B cell (primary cell): ENCODE data around the gene ABTB2. TPM values are rescaled to one million over a fixed set of nuclear protein-coding genes. Genes with fewer than 3 reads are reported as not detected.

ENCODE experiments used
- ATAC-seq: fragments of 200-7000 bp; cut with Tn5 transposase; one replicate; pipeline ENCODE4 v1.10.0; 2021; ENCODE audit warnings: low read depth, mild to moderate bottlenecking, moderate number of reproducible peaks, moderate library complexity
- CTCF ChIA-PET: fragments of 350-600 bp; sonication (Branson Sonifier 250); formaldehyde crosslinking; loops from one replicate; lab custom pipeline; 2021; ENCODE audit warnings: antibody characterized with exemption, inconsistent platforms; lab: Charles Lee
- POLR2A ChIA-PET: fragments of 350-600 bp; sonication (Branson Sonifier 250); formaldehyde crosslinking; loops from one replicate; lab custom pipeline; 2021; ENCODE audit warnings: antibody characterized with exemption; lab: Charles Lee
- DNase-seq: peaks from one replicate; pipeline ENCODE4 v3.0.0; 2013
- H2AFZ ChIP-seq: 2 replicates; pipeline ENCODE4 v1.6.1; 2012; ENCODE audit warnings: mild to moderate bottlenecking, low read depth, low read length; ENCODE audit not compliant: insufficient read depth, poor library complexity, severe bottlenecking
- H3K27ac ChIP-seq, 2 donors: 1 replicate in 1 of 2; 2 replicates in 1 of 2; pipeline ENCODE4 v1.5.1; 2012 to 2013; ENCODE audit warnings: low read length in 2 of 2, mild to moderate bottlenecking in 2 of 2, moderate library complexity in 1 of 2
- H3K27me3 ChIP-seq, 4 experiments: fragments of 200-600 bp in 1 of 4; sonication (generic) in 1 of 4; replicated peaks in 1 of 4; 1 replicate in 2 of 4; 2 replicates in 2 of 4; pipeline versions ENCODE4 v1.6.1 to v1.7.0; 2013 to 2016; ENCODE audit warnings: low read length in 3 of 4, mild to moderate bottlenecking in 2 of 4, mixed read lengths in 1 of 4, moderate library complexity in 1 of 4; ENCODE audit not compliant: insufficient read depth in 4 of 4, control insufficient read depth in 3 of 4; ENCODE audit errors: control extremely low read depth in 1 of 4
- H3K36me3 ChIP-seq, 2 experiments: replicated peaks in 1 of 2; 1 replicate in 1 of 2; 2 replicates in 1 of 2; pipeline versions ENCODE4 v1.6.1 to v1.7.1; 2013; ENCODE audit warnings: low read length in 1 of 2; ENCODE audit not compliant: insufficient read depth in 2 of 2, control insufficient read depth in 1 of 2; ENCODE audit errors: control extremely low read depth in 1 of 2, extremely low read depth in 1 of 2
- H3K4me1 ChIP-seq, 2 donors: fragments of 200-600 bp in 1 of 2; sonication (generic) in 1 of 2; 1 replicate in 1 of 2; 2 replicates in 1 of 2; pipeline versions ENCODE4 v1.5.1 to v1.6.1; 2013 to 2017; ENCODE audit warnings: low read length in 2 of 2; ENCODE audit not compliant: control insufficient read depth in 2 of 2, insufficient read depth in 2 of 2
- H3K4me2 ChIP-seq: replicated peaks from 2 replicates; pipeline ENCODE3; 2012; ENCODE audit warnings: mild to moderate bottlenecking, low read depth, low read length; ENCODE audit not compliant: poor library complexity, severe bottlenecking
- H3K4me3 ChIP-seq, 5 experiments: fragments of 200-600 bp in 1 of 5; sonication (generic) in 1 of 5; 1 replicate in 3 of 5; 2 replicates in 2 of 5; pipeline versions ENCODE4 v1.5.1 to v1.7.0; 2011 to 2016; ENCODE audit warnings: low read length in 4 of 5, mild to moderate bottlenecking in 4 of 5, low read depth in 2 of 5, control low read depth in 1 of 5, moderate library complexity in 1 of 5; ENCODE audit not compliant: insufficient read depth in 1 of 5; ENCODE audit errors: control extremely low read depth in 1 of 5, extremely low read depth in 1 of 5
- H3K79me2 ChIP-seq: fragments of 200-600 bp; sonication (generic); one replicate; pipeline ENCODE4 v1.6.0; 2016; ENCODE audit warnings: low read length; ENCODE audit not compliant: control insufficient read depth, insufficient read depth
- H3K9ac ChIP-seq: fragments of 200-600 bp; sonication (generic); 2 replicates; pipeline ENCODE4 v1.6.1; 2017; ENCODE audit warnings: mild to moderate bottlenecking, low read length, moderate library complexity
- H3K9me3 ChIP-seq, 3 donors: one replicate each; pipeline versions ENCODE4 v1.6.1 to v1.7.1; 2013; ENCODE audit warnings: low read length in 2 of 3; ENCODE audit not compliant: control insufficient read depth in 2 of 3, insufficient read depth in 1 of 3; ENCODE audit errors: control extremely low read depth in 1 of 3
- H4K20me1 ChIP-seq: 2 replicates; pipeline ENCODE4 v1.6.0; 2012; ENCODE audit warnings: mild to moderate bottlenecking, low read length; ENCODE audit not compliant: insufficient read depth, control insufficient read depth, poor library complexity, severe bottlenecking
- H3K27ac Mint-ChIP-seq: one replicate; pipeline ENCODE4 v1.8.0; 2021; ENCODE audit warnings: mixed read lengths
- H3K27me3 Mint-ChIP-seq: one replicate; pipeline ENCODE4 v1.8.0; 2021; ENCODE audit warnings: mixed read lengths
- H3K4me1 Mint-ChIP-seq: one replicate; pipeline ENCODE4 v1.8.0; 2021; ENCODE audit warnings: mixed read lengths
- H3K4me3 Mint-ChIP-seq: one replicate; pipeline ENCODE4 v1.8.0; 2021; ENCODE audit warnings: mixed read lengths
- H3K9me3 Mint-ChIP-seq: one replicate; pipeline ENCODE4 v1.8.0; 2022; ENCODE audit warnings: mixed read lengths; ENCODE audit not compliant: insufficient read depth
- EZH2 ChIP-seq: IDR thresholded peaks from 2 replicates; pipeline ENCODE4 v1.6.1; 2012; ENCODE audit warnings: borderline replicate concordance, low read depth, mild to moderate bottlenecking, moderate library complexity, low read length; ENCODE audit not compliant: insufficient read depth, poor library complexity, severe bottlenecking
- WGBS: methylation state at CpG from one replicate; pipeline ENCODE4 v1.1.5; 2013; ENCODE audit warnings: missing lambda C conversion rate; ENCODE audit not compliant: insufficient coverage; 5-methylcytosine and 5-hydroxymethylcytosine counted together
- intact Hi-C: fragments of 100-400 bp; cut with micrococcal nuclease; formaldehyde crosslinking; loops from one replicate; pipeline ENCODE4 v1.10.0; 2022
- polyA plus RNA-seq: library from polyadenylated mRNA; depleted of rRNA; stranded (reverse); fragments of >200 nt; gene quantifications from 2 replicates; pipeline ENCODE4 v1.2.3, GENCODE V29; 2012
- total RNA-seq, 2 donors: library from RNA; stranded (reverse); fragments of 120-200 nt in 1 of 2; gene quantifications; 1 replicate in 1 of 2; 2 replicates in 1 of 2; pipeline versions ENCODE4 v1.2.3 to v1.2.4, GENCODE V29; 2013 to 2022
- TF ChIP-seq, protein P1 (sequence below): fragments of 200-600 bp; IDR thresholded peaks from one replicate; pipeline ENCODE4 v1.8.0; 2022; ENCODE audit warnings: antibody characterized with exemption, mild to moderate bottlenecking

The ABTB2 gene
- total and polyA plus RNA-seq, 2 donors (not counting 1 experiment from before 2014, with no cell fraction given) = 0.30 to 5.9 TPM

DNA sequence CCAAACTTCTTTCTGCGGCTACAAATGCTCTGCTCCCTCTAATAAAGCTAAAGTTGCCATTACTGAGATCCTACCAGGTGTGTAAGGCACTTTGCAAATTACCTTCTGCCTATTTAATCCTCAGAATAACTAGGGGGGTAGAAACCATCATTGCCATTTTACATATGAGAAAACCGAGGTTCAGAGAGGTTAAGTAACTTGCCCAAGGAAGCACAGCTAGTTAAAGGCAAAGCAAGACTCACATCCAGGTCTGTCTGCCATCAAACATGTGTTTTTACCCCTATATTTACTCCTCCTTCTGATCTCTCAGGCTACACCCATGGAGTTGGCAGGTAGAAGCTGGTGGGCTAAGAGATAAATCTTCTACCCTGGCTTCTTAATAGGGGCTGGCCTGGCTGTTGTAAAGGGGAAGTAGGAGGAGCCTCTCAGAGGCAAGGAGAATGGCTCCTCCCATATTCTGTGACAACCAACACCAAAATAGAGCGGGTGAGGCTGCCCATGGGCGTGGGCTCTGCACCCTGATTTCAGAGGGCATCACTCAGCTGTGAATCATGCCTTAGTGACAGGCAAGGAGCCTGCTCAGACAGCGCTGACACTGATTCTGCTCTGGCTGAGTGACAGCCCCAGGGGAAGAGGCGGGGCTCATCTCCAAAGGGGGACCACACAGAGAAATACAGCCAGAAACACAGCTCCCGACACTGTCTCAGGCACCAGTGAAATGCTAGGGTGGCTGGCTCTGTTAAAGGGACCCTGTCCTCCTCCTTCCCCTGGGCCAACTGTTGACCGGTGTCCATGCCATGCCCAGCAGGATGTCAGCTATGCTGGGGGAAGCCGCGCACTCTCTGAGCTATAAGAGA lies 106.8 kb downstream of the ABTB2 start:
- peak overlapping the region in 4 of 5 experiments; percentile 13 to 59 (median 46) for H3K4me3 ChIP-seq
- peak overlapping the region; percentile 88 for H2AFZ ChIP-seq
- peak overlapping the region; percentile 87 for H3K4me2 ChIP-seq
- Mint-ChIP-seq H3K27ac (peak overlapping the region; percentile 72), H3K27me3 (no peaks in the 10 kb centered on the region), H3K4me1 (peaks cover 36% of the 10 kb centered on the region), H3K4me3 (peak overlapping the region; percentile 47), H3K9me3 (no peaks in the 10 kb centered on the region)
- DNase-seq (peak; percentile 93), ATAC-seq (peak; percentile 99)
- H3K27ac ChIP-seq = peak overlapping the region; percentile 67 to 76
- TF ChIP-seq, protein P1, sequence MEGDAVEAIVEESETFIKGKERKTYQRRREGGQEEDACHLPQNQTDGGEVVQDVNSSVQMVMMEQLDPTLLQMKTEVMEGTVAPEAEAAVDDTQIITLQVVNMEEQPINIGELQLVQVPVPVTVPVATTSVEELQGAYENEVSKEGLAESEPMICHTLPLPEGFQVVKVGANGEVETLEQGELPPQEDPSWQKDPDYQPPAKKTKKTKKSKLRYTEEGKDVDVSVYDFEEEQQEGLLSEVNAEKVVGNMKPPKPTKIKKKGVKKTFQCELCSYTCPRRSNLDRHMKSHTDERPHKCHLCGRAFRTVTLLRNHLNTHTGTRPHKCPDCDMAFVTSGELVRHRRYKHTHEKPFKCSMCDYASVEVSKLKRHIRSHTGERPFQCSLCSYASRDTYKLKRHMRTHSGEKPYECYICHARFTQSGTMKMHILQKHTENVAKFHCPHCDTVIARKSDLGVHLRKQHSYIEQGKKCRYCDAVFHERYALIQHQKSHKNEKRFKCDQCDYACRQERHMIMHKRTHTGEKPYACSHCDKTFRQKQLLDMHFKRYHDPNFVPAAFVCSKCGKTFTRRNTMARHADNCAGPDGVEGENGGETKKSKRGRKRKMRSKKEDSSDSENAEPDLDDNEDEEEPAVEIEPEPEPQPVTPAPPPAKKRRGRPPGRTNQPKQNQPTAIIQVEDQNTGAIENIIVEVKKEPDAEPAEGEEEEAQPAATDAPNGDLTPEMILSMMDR = no peak
- TF ChIP-seq EZH2 = no peak
- no peaks in the 10 kb centered on the region for H3K79me2 ChIP-seq
- H4K20me1 ChIP-seq = no peaks in the 10 kb centered on the region
- intact Hi-C loops = loop anchor here (1.0 to 2.0 kb wide), 6 partner anchors 17 to 200 kb away; partner anchors contain the start of genes ABTB2, CAPRIN1, CAT and NAT10
- H3K9ac ChIP-seq = peak overlapping the region; percentile 56
- ChIA-PET POLR2A (no interaction called here), CTCF (interaction anchor here (0.9 to 2.8 kb wide), 5 partner anchors 8 to 111 kb away, joined by 3 to 10 read pairs (median 6); partner anchors contain the start of gene ABTB2)
- no peaks in the 10 kb centered on the region for H3K27me3 ChIP-seq
- H3K36me3 ChIP-seq = no peaks in the 10 kb centered on the region
- no peaks in the 10 kb centered on the region for H3K9me3 ChIP-seq
- 0% methylated on average over 4 of the region's 10 CpGs for WGBS
- peaks cover 19 to 26% of the 10 kb centered on the region in 2 donors for H3K4me1 ChIP-seq

DNA sequence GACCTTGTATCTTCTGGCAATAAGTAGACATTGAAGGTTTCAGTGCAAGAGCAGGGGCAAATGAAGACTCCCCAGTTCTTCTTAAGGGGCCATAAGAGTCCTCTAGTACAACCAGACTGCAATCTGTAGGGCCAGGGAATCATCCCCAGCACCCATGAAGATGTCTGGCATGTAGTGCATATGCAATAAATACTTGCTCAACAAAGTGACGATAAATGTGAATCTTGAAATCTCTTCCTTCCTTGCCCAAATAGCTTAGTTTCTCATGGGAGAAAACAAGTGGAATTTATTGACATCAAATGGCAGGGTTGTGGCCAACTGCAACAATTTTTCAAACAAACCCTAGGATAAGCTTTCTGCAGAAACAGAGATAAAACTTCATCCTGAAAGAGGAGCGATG lies 107.6 kb downstream of the ABTB2 start:
- ChIA-PET POLR2A (no interaction called here), CTCF (interaction anchor here (2.1 to 2.8 kb wide), 3 partner anchors 16 to 111 kb away, joined by 6 to 10 read pairs (median 9); no protein-coding TSS in a partner anchor)
- H3K9me3 Mint-ChIP-seq = no peaks in the 10 kb centered on the region
- Histone ChIP-seq H3K4me3 (no peak overlapping the region), H3K27ac (peak overlapping the region in 1 of 2 donors; percentile 76), H2AFZ (peak overlapping the region; percentile 47), H3K79me2 (no peaks in the 10 kb centered on the region), H3K4me2 (no peak overlapping the region), H3K9me3 (no peaks in the 10 kb centered on the region), H3K9ac (no peak overlapping the region), H3K27me3 (peaks cover 0 to 2% (median 0%) of the 10 kb centered on the region in 4 experiments), H4K20me1 (no peaks in the 10 kb centered on the region), H3K4me1 (peaks cover 19 to 26% of the 10 kb centered on the region in 2 donors), H3K36me3 (no peaks in the 10 kb centered on the region)
- no peak for TF ChIP-seq EZH2
- TF ChIP-seq, protein P1 = no peak
- H3K4me1 Mint-ChIP-seq = peaks cover 36% of the 10 kb centered on the region
- 100% methylated on average over 1 of the region's 2 CpGs for WGBS
- ATAC-seq = no peak
- no peak for DNase-seq
- peak overlapping the region; percentile 48 for H3K27ac Mint-ChIP-seq
- H3K27me3 Mint-ChIP-seq = no peaks in the 10 kb centered on the region
- H3K4me3 Mint-ChIP-seq = no peak overlapping the region
- intact Hi-C loops = loop anchor here (2.0 kb wide), 2 partner anchors 75 to 189 kb away; partner anchors contain the start of gene CAT
